ENCODE data around the gene PPARG. TPM values are rescaled to one million over a fixed set of nuclear protein-coding genes. Genes with fewer than 3 reads are reported as not detected.

Gene PPARG
- total and polyA plus RNA-seq, 2 donors (not counting 3 experiments of a cell fraction or from before 2014, with no cell fraction given) = 0.15 to 1.3 TPM

DNA sequence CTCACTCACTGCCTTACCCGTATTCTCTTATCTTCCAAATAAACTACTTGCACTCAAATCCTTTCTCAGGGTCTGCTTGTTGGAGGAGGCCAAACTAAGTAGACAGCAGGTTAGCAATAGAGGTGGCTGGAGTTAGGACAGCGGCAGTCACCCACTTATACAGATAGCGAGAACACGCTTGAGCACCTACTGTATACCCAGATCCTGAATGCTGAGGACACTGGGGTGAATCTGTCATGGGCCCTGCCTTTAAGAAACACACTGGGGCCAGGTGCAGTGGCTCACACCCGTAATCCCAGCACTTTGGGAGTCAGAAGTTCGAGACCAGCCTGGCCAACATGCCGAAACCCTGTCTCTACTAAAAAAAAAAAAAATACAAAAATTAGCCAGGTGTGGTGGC, 157.4 kb downstream of the PPARG start:
- ChIA-PET CTCF (no interaction called here), POLR2A (no interaction called here)
- no peak overlapping the region for H3K4me2 ChIP-seq (ENCODE audit: insufficient read depth, low read length)
- no peak for TF ChIP-seq GATA2 (IDR thresholded peaks at IDR 0.05; ENCODE audit: insufficient read depth, insufficient read length, low read depth, low read length)
- TF ChIP-seq POLR2AphosphoS5 (IDR thresholded peaks at IDR 0.05; ENCODE audit: insufficient read depth, low read depth, low read length) = no peak
- TF ChIP-seq, protein P1, sequence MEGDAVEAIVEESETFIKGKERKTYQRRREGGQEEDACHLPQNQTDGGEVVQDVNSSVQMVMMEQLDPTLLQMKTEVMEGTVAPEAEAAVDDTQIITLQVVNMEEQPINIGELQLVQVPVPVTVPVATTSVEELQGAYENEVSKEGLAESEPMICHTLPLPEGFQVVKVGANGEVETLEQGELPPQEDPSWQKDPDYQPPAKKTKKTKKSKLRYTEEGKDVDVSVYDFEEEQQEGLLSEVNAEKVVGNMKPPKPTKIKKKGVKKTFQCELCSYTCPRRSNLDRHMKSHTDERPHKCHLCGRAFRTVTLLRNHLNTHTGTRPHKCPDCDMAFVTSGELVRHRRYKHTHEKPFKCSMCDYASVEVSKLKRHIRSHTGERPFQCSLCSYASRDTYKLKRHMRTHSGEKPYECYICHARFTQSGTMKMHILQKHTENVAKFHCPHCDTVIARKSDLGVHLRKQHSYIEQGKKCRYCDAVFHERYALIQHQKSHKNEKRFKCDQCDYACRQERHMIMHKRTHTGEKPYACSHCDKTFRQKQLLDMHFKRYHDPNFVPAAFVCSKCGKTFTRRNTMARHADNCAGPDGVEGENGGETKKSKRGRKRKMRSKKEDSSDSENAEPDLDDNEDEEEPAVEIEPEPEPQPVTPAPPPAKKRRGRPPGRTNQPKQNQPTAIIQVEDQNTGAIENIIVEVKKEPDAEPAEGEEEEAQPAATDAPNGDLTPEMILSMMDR (IDR thresholded peaks at IDR 0.05; ENCODE audit: extremely low read depth in 1 of 2, insufficient read depth in 1 of 2, low read depth in 1 of 2, low read length in 2 of 2) = no peak
- no peak for TF ChIP-seq POLR2A (IDR thresholded peaks at IDR 0.05; ENCODE audit: low read depth, low read length)
- TF ChIP-seq FOS (IDR thresholded peaks at IDR 0.05; ENCODE audit: borderline replicate concordance, insufficient read depth, low read length) = no peak
- no peak for TF ChIP-seq EZH2 (IDR thresholded peaks at IDR 0.05; ENCODE audit: borderline replicate concordance, low read depth, low read length, severe bottlenecking)
- no peak for TF ChIP-seq MYC (IDR thresholded peaks at IDR 0.05; ENCODE audit: low read depth, low read length)
- TF ChIP-seq JUN (IDR thresholded peaks at IDR 0.05; ENCODE audit: borderline replicate concordance, insufficient read depth, insufficient read length, low read depth) = no peak
- TF ChIP-seq, protein P2, sequence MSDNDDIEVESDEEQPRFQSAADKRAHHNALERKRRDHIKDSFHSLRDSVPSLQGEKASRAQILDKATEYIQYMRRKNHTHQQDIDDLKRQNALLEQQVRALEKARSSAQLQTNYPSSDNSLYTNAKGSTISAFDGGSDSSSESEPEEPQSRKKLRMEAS (IDR thresholded peaks at IDR 0.05; ENCODE audit: insufficient read depth, insufficient read length) = no peak
- H3K4me3 ChIP-seq (replicated peaks in 1 of 3; ENCODE audit: insufficient read depth in 1 of 3, low read depth in 1 of 3, low read length in 3 of 3) = no peak overlapping the region
- no TSS peak for BruUV-seq (replicated peaks)
- no peaks in the 10 kb centered on the region for H3K9me1 ChIP-seq (replicated peaks; ENCODE audit: control insufficient read depth, extremely low read depth, insufficient read depth, low read length)
- H2AFZ ChIP-seq (ENCODE audit: low read depth, low read length) = no peak overlapping the region
- H3K4me1 ChIP-seq (ENCODE audit: control insufficient read depth, extremely low read depth, insufficient read depth, low read length) = no peaks in the 10 kb centered on the region
- no peak overlapping the region for H3K9ac ChIP-seq (replicated peaks; ENCODE audit: extremely low read depth, insufficient read depth, low read length)
- H4K20me1 ChIP-seq (replicated peaks; ENCODE audit: control insufficient read depth, extremely low read depth, insufficient read depth, low read length) = no peaks in the 10 kb centered on the region
- dilution Hi-C loops (cut with MboI; ENCODE audit: extremely low pct_ligation_motif_present, low sequenced_read_pairs) = no loop called here
- FAIRE-seq (no peak), DNase-seq (ENCODE audit: low read depth, low spot score) (no peak)
- H3K79me2 ChIP-seq (ENCODE audit: control insufficient read depth, insufficient read depth, low read length) = no peaks in the 10 kb centered on the region
- no peaks in the 10 kb centered on the region for H3K36me3 ChIP-seq (ENCODE audit: control insufficient read depth in 2 of 2, extremely low read depth in 1 of 2, insufficient read depth in 2 of 2, low read length in 2 of 2)
- H3K27ac ChIP-seq (ENCODE audit: insufficient read depth, low read depth, low read length) = no peak overlapping the region
- intact Hi-C loops (cut with micrococcal nuclease) = no loop called here
- peaks cover 0 to 2% of the 10 kb centered on the region in 2 experiments for H3K27me3 ChIP-seq (ENCODE audit: control insufficient read depth in 2 of 2, insufficient read depth in 2 of 2, low read length in 2 of 2)
- no peaks in the 10 kb centered on the region for H3K9me3 ChIP-seq (replicated peaks; ENCODE audit: control insufficient read depth, insufficient read depth, low read length)

All from endothelial cell of umbilical vein (primary cell).